LoVo (cell line): ENCODE measurements around the gene LARGE2.
A peak's percentile ranks its signal among the peaks of the same experiment; 100 is the strongest.

Experiments used
- DNase-seq: peaks from one replicate; pipeline ENCODE4 v3.0.0-alpha.2; 2016; ENCODE audit warnings: low spot score

Gene LARGE2

GRCh38 chr11:45913942-45914635, 8.4 kb upstream of the LARGE2 start:
- DNase-seq, result no peak

GRCh38 chr11:45915446-45915845, 7.0 kb upstream of the LARGE2 start:
- no peak for DNase-seq

- no peak for DNase-seq
Observed at GRCh38 chr11:45917286-45917622, 5.2 kb upstream of the LARGE2 start.

- peak; percentile 98 for DNase-seq
Observed at GRCh38 chr11:45917623-45918330, 4.7 kb upstream of the LARGE2 start, which contains the start of gene PEX16. TSS of gene PEX16 (minus strand) at chr11:45917877. CDS start at chr11:45917811, 66 bp downstream.

DNA sequence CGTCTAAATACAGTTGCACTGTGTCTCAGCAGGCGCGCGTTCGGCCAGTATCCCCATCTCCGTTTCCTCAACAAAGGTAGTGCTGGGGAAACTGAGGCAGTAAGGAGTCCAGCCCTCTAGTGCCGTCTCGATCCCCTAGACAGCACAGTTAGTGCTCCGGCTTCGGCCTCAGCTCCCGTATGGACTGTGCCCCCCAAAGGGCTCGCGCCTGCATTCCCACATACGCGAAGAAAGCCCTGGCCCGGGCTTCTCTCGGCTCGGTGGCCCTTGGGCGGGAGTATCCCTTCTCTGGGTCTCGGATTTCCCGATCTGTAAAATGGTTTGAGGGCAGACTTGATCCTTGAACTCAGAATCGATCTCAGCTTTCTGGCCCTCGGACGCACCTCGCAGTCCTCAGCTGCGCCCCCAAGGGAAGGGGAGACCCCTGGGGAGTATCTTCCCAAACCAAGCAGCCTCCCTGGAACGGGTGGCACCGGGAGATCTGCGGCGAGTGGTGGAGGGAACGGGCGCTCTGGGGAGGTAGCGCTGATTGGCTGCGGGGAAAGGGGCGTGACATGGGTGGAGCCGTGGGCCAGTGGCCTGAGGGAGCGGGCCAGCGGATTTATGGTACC, 4.0 kb upstream of the LARGE2 start:
- DNase-seq, result peak; percentile 87

GRCh38 chr11:45918962-45919675, 3.3 kb upstream of the LARGE2 start:
- no peak for DNase-seq

DNA sequence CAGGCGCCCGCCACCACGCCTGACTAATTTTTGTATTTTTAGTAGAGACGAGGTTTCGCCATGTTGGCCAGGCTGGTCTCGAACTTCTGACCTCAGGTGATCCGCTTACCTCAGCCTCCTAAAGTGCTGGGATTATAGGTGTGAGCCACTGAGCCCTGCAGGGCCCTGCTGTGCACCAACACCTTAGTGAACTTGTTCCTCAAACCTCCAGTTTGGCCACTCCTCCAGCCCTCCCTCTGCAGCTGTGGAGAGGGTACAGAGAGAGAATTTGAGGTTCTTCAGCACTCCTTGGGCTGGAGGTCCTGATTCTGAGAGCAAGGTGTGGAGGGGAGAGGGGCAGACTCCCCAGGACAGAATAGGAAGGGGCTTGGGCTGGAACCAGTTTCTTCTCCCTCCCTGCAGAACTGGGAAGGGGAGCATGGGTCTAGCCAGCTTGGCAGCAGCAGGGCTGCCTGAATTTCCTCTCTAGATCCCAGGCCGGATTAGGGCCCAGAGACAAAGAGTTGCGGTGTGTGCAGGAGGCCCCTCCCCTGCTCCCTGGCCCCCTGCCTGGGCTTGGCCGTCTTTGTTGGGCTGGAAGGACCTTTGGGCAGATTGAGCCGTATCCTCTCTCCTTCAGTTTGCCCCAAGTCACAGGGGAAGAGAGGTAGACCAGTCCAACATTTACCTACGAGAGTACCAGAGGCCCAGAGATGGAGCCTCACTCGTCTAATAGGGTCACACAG, 2.5 kb upstream of the LARGE2 start:
- no peak for DNase-seq

DNA sequence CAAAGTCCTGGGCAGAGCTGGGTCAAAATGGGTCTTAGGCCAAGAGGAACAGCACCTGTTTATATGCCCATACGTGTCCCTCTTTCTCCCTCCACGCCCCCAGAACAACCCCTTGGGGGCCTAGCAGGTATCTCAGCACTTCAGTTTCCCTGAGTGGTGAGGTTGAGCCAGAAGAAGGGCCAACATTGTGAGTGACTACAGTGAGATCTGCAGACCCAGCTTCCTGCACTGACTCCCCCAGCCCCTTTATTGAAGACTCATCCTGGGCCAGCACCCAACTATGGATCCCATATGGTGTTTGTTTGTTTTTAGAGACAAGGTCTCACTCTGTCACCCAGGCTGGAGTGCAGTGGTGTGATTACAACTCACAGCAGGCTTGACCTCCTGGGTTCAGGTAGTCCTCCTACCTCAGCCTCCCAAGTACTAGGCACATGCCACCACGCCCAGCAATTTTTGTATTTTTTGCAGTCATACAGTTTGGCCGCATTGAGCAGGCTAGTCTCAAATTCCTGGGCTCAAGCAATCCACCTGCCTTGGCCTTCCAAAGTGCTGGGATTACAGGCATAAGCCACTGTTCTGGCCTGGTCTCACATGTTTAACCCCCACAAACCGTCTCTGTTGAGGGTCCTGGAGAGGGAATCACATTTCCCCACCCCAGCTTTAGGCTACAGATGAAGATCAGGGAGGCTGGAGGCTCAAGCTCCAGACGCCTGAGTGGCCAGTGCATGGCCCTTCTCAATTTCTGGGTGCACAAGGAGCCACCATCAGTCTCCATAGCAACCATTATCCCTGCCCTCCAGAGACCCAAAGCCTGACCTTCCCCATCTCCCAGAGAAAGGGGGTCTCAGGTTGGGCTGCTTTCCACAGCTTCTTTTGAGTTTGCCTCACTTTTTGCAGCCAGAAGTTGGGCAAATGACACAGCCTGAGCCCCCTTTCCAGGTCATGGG, 1.7 kb upstream of the LARGE2 start:
- no peak for DNase-seq

DNA sequence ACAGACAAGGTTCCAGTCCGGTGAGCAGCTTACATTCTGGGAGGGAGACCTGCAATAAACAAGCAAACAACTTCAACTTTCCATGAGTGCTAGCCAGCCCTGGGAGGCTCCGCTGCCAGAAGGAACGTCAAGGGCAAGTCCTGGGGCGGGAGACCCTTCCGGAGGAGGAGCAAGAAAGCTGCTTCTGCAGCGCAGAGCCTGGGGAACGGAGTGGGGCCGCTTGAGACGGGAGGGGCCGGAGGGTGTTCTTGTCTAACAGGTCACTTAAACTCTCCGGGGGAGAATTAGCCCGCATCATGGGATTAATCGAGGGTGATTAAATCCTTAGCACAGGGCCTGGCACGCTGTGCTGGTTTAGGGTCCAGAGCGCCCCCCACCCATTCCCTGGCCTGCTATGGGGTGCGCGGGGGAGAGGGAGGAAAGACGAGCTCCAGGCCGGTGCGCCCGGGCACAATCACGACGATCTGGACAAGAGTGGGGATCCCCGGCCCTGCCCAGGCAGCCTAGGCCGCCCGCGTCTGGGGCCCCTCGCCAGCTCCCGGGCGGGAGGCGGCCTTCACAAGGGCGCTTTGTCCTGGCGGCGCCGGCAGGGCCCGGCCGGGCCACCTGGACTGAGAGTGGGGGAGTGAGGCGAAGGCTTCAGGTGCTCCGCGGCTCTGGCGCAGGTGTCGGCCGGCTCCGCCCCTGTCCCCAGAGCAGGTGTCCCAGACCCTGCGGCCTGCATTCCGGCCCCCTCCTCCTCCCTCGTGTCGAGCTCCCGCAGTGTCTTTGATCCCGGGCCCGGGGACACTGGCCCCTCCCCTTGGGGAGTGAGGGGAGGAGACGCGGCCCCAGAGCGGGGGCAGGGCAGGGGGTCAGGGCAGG, 663 bp upstream of the LARGE2 start:
- DNase-seq, result no peak

DNA sequence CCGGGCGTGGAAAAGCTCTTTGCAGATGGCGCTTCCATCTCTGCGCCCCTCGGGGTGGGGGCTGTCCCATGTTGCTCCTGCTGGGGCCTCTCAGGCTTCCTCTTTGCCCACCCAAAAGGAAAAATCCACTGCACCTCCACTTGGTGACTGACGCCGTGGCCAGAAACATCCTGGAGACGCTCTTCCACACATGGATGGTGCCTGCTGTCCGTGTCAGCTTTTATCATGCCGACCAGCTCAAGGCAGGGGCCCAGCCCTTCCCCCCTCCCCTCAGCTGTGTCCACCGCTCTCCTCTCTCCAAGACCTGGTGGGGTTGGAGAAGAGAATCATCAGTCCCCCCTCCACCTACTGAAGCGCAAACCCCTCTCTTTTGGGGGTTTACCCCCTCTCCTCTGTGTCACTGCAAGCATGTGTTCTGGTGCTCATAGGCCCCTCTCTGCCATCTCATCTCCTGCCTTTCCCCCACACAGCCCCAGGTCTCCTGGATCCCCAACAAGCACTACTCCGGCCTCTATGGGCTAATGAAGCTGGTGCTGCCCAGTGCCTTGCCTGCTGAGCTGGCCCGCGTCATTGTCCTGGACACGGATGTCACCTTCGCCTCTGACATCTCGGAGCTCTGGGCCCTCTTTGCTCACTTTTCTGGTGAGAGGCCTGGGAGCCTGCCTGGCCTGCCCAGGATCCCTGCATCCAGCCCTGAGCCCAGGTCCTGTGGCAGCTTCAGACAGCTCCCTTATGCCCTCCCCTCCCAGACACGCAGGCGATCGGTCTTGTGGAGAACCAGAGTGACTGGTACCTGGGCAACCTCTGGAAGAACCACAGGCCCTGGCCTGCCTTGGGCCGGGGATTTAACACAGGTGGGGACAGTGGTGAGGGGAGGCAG, 1.8 kb downstream of the LARGE2 start:
- DNase-seq, result no peak

- DNase-seq, result no peak
Observed at GRCh38 chr11:45924927-45925326, 2.5 kb downstream of the LARGE2 start.

DNA sequence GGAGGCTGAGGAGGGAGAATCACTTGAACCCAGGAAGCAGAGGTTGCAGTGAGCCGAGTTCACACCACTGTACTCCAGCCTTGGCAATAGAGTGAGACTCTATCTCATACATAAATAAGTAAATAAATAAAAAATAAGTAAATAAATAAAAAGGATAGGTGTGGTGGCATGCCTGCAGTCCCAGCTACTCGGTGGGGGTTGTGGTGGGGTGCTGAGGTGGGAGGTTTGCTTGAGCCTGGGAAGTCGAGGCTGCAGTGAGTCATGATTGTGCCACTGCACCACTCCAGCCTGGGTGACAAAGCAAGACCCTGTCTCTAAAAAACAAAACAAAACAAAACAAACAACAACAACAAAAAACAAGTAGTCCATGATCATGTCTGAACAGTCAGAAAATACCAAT, 3.1 kb downstream of the LARGE2 start:
- DNase-seq, result no peak

- DNase-seq, result no peak
Observed at GRCh38 chr11:45926001-45926401, 3.5 kb downstream of the LARGE2 start.

DNA sequence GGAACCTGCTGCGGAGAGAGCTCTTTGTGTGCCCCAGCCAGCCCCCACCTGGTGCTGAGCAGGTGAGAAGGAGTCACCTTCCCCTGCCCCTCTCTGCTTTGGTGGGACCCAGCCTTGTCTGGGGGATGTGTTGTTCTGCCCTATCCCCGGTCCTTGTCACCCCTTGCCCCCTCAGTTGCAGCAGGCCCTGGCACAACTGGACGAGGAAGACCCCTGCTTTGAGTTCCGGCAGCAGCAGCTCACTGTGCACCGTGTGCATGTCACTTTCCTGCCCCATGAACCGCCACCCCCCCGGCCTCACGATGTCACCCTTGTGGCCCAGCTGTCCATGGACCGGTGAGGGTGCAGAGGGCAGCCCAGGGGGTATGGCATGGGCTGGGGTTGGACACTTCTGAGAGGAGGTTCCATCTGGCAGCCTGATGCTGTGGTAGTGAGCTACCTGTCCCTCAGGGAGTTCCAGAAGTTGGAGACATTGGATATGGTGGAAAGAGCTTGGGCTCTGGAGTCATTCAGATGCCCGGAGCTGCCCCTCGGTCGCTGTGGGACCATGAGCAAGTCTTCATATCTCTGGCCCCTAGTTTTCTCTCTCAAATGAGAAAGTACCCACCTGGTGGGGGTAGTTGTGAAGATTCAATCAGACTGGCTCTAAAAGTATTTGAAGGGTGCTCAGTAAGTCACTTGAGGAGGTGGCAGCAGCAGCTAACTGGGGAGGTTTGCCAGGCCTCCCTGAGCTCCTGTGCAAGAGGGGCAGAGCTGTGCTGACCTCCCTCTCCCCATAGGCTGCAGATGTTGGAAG, 4.3 kb downstream of the LARGE2 start:
- DNase-seq, result no peak

DNA sequence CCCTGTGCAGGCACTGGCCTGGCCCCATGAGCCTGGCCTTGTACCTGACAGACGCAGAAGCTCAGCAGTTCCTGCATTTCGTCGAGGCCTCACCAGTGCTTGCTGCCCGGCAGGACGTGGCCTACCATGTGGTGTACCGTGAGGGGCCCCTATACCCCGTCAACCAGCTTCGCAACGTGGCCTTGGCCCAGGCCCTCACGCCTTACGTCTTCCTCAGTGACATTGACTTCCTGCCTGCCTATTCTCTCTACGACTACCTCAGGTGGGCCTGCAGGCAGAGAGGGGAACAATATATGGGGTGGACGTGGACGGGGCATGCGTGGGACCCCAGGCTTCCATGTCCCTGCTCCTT, 4.9 kb downstream of the LARGE2 start:
- no peak for DNase-seq

GRCh38 chr11:45927684-45928413, 5.4 kb downstream of the LARGE2 start:
- DNase-seq, result no peak

GRCh38 chr11:45928535-45929215, 6.2 kb downstream of the LARGE2 start:
- no peak for DNase-seq
